WTC11 (cell line): ENCODE data around the gene CACNA2D4. TPM values are rescaled to one million over a fixed set of nuclear protein-coding genes. Genes with fewer than 3 reads are reported as not detected.

Source experiments
- ATAC-seq: fragments of 200-7000 bp; cut with Tn5 transposase; 2 replicates; pipeline ENCODE4 v1.10.0; 2021; ENCODE audit warnings: mild to moderate bottlenecking, moderate library complexity
- CTCF ChIA-PET: fragments of 300-600 bp; sonication (Branson Sonifier 250); formaldehyde crosslinking; loops from one replicate; lab custom pipeline; 2021; ENCODE audit warnings: antibody characterized with exemption; lab: Charles Lee
- POLR2A ChIA-PET: fragments of 350-600 bp; sonication (Branson Sonifier 250); formaldehyde crosslinking; loops from one replicate; lab custom pipeline; 2021; ENCODE audit warnings: antibody characterized with exemption; lab: Charles Lee
- DNase-seq: peaks from one replicate; pipeline ENCODE4 v3.0.0; 2021; ENCODE audit warnings: low spot score
- H3K27ac Mint-ChIP-seq: 2 replicates; pipeline ENCODE4 v1.8.0; 2021; ENCODE audit warnings: mixed read lengths
- H3K27me3 Mint-ChIP-seq: 2 replicates; pipeline ENCODE4 v1.8.0; 2021; ENCODE audit warnings: low read depth, mild to moderate bottlenecking, moderate library complexity, mixed read lengths
- H3K36me3 Mint-ChIP-seq: 2 replicates; pipeline ENCODE4 v1.8.0; 2021; ENCODE audit warnings: mixed read lengths
- H3K4me1 Mint-ChIP-seq: 2 replicates; pipeline ENCODE4 v1.8.0; 2022; ENCODE audit warnings: mixed read lengths
- H3K4me3 Mint-ChIP-seq: 2 replicates; pipeline ENCODE4 v1.8.0; 2021; ENCODE audit warnings: mild to moderate bottlenecking, moderate library complexity, mixed read lengths
- H3K9me3 Mint-ChIP-seq: 2 replicates; pipeline ENCODE4 v1.8.0; 2021; ENCODE audit warnings: mixed read lengths
- ESRRA ChIP-seq: sonication (generic); formaldehyde crosslinking; IDR thresholded peaks from 2 replicates; pipeline ENCODE4 v1.8.1; 2022; ENCODE audit warnings: mild to moderate bottlenecking, missing genetic modification reagents, borderline replicate concordance
- FOXJ3 ChIP-seq: sonication (generic); formaldehyde crosslinking; IDR thresholded peaks from 2 replicates; pipeline ENCODE4 v1.9.0; 2021; ENCODE audit warnings: missing genetic modification reagents, mild to moderate bottlenecking, borderline replicate concordance
- FOXK1 ChIP-seq: sonication (generic); formaldehyde crosslinking; IDR thresholded peaks from 2 replicates; pipeline ENCODE4 v1.8.0; 2022; ENCODE audit warnings: mild to moderate bottlenecking, moderate library complexity, missing genetic modification reagents
- GRHL2 ChIP-seq: fragments of 250-450 bp; sonication (Bioruptor Pico); IDR thresholded peaks from 2 replicates; pipeline ENCODE4 v1.8.0; 2022; ENCODE audit warnings: mild to moderate bottlenecking, moderate library complexity; ENCODE audit not compliant: insufficient replicate concordance, severe bottlenecking
- GTF2I ChIP-seq: fragments of 250-450 bp; sonication (Bioruptor Pico); conservative IDR thresholded peaks from 2 replicates; pipeline ENCODE4 v1.4.0; 2021; ENCODE audit warnings: mild to moderate bottlenecking
- IRF2 ChIP-seq: sonication (generic); formaldehyde crosslinking; IDR thresholded peaks from 2 replicates; pipeline ENCODE4 v1.8.0; 2022; ENCODE audit warnings: low read depth, missing genetic modification reagents, borderline replicate concordance
- JAZF1 ChIP-seq: fragments of 250-450 bp; sonication (Bioruptor Pico); IDR thresholded peaks from 2 replicates; pipeline ENCODE4 v1.9.0; 2021; ENCODE audit warnings: moderate library complexity, mild to moderate bottlenecking, inconsistent platforms
- JUN ChIP-seq: sonication (generic); formaldehyde crosslinking; IDR thresholded peaks from 2 replicates; pipeline ENCODE4 v1.8.0; 2023; ENCODE audit warnings: mild to moderate bottlenecking, missing genetic modification reagents
- NFE2L1 ChIP-seq: sonication (generic); formaldehyde crosslinking; IDR thresholded peaks from 2 replicates; pipeline ENCODE4 v1.8.1; 2023; ENCODE audit warnings: missing genetic modification reagents
- OVOL2 ChIP-seq: fragments of 250-450 bp; sonication (Bioruptor Pico); IDR thresholded peaks from 2 replicates; pipeline ENCODE4 v1.9.0; 2021; ENCODE audit warnings: mild to moderate bottlenecking, borderline replicate concordance
- RELA ChIP-seq: sonication (generic); formaldehyde crosslinking; IDR thresholded peaks from 2 replicates; pipeline ENCODE4 v1.8.1; 2022; ENCODE audit warnings: missing genetic modification reagents, mild to moderate bottlenecking, borderline replicate concordance
- SMAD4 ChIP-seq: sonication (generic); formaldehyde crosslinking; IDR thresholded peaks from 2 replicates; pipeline ENCODE4 v1.8.0; 2022; ENCODE audit warnings: mild to moderate bottlenecking, missing genetic modification reagents
- SOX15 ChIP-seq: fragments of 250-450 bp; sonication (Bioruptor Pico); IDR thresholded peaks from 2 replicates; pipeline ENCODE4 v1.9.0; 2021; ENCODE audit warnings: mild to moderate bottlenecking
- TP53 ChIP-seq: sonication (generic); formaldehyde crosslinking; IDR thresholded peaks from 2 replicates; pipeline ENCODE4 v1.8.1; 2023; ENCODE audit warnings: mild to moderate bottlenecking, missing genetic modification reagents
- ZNF121 ChIP-seq: sonication (generic); formaldehyde crosslinking; IDR thresholded peaks from 2 replicates; pipeline ENCODE4 v1.8.0; 2023; ENCODE audit warnings: missing genetic modification reagents
- ZNF232 ChIP-seq: sonication (generic); formaldehyde crosslinking; IDR thresholded peaks from 2 replicates; pipeline ENCODE4 v1.8.0; 2022; ENCODE audit warnings: mild to moderate bottlenecking, missing genetic modification reagents
- ZNF396 ChIP-seq: fragments of 250-450 bp; sonication (Bioruptor Pico); IDR thresholded peaks from 2 replicates; pipeline ENCODE4 v1.8.0; 2021; ENCODE audit warnings: mild to moderate bottlenecking, moderate library complexity, borderline replicate concordance
- total RNA-seq: library from RNA; stranded (reverse); gene quantifications from 3 replicates; pipeline ENCODE4 v1.2.3, GENCODE V29; 2021
- TF ChIP-seq, protein P1 (sequence below): sonication (generic); formaldehyde crosslinking; IDR thresholded peaks from 2 replicates; pipeline ENCODE4 v1.8.1; 2022; ENCODE audit warnings: mild to moderate bottlenecking, missing genetic modification reagents, moderate library complexity, borderline replicate concordance
- TF ChIP-seq, protein P2 (sequence below): fragments of 250-450 bp; sonication (Bioruptor Pico); conservative IDR thresholded peaks from 2 replicates; pipeline ENCODE4 v1.9.0; 2021; ENCODE audit warnings: mild to moderate bottlenecking
- TF ChIP-seq, protein P3 (sequence below): sonication (generic); formaldehyde crosslinking; IDR thresholded peaks from 2 replicates; pipeline ENCODE4 v1.8.1; 2023; ENCODE audit warnings: mild to moderate bottlenecking, moderate library complexity, missing genetic modification reagents
- TF ChIP-seq, protein P4 (sequence below): sonication (generic); formaldehyde crosslinking; IDR thresholded peaks from 2 replicates; pipeline ENCODE4 v1.8.0; 2022; ENCODE audit warnings: mild to moderate bottlenecking, missing genetic modification reagents
- TF ChIP-seq, protein P5 (sequence below): fragments of 250-450 bp; sonication (Bioruptor Pico); IDR thresholded peaks from 2 replicates; pipeline ENCODE4 v1.9.0; 2021; ENCODE audit warnings: moderate library complexity, mild to moderate bottlenecking, inconsistent platforms, borderline replicate concordance
- TF ChIP-seq, protein P6 (sequence below): sonication (generic); formaldehyde crosslinking; IDR thresholded peaks from 2 replicates; pipeline ENCODE4 v1.8.1; 2023; ENCODE audit warnings: mild to moderate bottlenecking, missing genetic modification reagents
- TF ChIP-seq, protein P7 (sequence below): sonication (generic); formaldehyde crosslinking; IDR thresholded peaks from 2 replicates; pipeline ENCODE4 v1.8.1; 2022; ENCODE audit warnings: mild to moderate bottlenecking, moderate library complexity, missing genetic modification reagents

The CACNA2D4 gene
- total RNA-seq, 1 experiment from 2014 or later, result 0.04 TPM

DNA sequence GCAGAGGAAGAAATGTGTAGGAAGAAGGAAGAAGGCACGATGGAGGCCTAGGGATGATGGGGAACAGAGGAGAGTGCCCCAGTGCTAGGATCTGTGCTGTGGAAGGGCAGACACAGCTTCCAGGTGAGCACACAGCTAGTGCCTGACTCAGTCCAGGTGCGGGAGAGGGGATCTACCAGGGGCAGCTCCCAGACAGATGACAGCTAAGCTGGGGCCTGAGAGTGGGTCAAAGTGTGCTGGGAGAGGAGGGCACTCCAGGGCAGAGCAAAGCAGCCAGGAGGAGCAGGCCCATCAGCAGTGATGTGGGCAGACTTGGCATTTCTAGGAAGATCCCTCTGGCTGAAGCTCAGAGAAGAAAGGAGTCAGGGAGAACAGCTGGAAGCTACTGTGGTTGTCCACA lies 61.4 kb downstream of the CACNA2D4 start:
- peaks cover 5% of the 10 kb centered on the region for H3K27me3 Mint-ChIP-seq
- TF ChIP-seq FOXK1 (CRISPR knock-in tag), result no peak
- no peak for TF ChIP-seq OVOL2 (CRISPR knock-in tag)
- no peak for TF ChIP-seq TP53 (CRISPR knock-in tag)
- TF ChIP-seq GTF2I (CRISPR knock-in tag), result no peak
- TF ChIP-seq JUN (CRISPR knock-in tag), result no peak
- TF ChIP-seq GRHL2 (CRISPR knock-in tag), result no peak
- no peak for TF ChIP-seq ESRRA (CRISPR knock-in tag)
- TF ChIP-seq ZNF396 (CRISPR knock-in tag), result no peak
- TF ChIP-seq, protein P1, sequence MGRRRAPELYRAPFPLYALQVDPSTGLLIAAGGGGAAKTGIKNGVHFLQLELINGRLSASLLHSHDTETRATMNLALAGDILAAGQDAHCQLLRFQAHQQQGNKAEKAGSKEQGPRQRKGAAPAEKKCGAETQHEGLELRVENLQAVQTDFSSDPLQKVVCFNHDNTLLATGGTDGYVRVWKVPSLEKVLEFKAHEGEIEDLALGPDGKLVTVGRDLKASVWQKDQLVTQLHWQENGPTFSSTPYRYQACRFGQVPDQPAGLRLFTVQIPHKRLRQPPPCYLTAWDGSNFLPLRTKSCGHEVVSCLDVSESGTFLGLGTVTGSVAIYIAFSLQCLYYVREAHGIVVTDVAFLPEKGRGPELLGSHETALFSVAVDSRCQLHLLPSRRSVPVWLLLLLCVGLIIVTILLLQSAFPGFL (CRISPR knock-in tag), result no peak
- TF ChIP-seq, protein P2, sequence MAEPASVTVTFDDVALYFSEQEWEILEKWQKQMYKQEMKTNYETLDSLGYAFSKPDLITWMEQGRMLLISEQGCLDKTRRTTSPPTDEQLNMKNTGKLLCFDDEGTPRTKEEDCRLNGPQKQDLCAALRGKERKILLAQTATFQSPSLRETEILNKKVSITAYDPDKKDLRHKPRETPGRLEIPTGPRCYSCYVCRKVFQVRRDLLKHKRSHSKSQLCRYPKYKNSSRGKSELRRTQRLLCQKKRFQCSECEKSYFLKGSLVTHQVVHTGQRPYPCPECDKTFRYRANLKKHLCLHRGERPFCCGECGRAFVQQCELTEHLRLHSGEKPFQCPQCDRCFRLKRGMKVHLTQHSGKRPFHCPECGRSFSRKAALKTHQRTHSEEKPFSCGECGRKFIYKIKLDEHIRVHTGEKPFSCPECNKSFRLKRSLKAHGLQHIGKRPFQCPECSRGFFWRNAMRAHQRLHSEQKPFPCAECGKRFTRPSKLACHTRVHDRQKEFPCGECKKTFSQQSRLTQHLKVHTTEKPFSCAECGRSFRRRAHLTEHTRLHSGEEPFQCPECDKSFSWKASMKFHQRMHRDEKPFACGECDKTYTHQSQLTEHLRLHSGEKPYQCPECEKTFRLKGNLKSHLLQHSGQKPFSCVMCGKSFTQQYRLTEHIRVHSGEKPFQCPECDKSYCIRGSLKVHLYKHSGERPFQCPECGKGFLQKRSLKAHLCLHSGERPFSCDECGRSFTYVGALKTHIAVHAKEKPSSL (CRISPR knock-in tag), result no peak
- TF ChIP-seq, protein P3, sequence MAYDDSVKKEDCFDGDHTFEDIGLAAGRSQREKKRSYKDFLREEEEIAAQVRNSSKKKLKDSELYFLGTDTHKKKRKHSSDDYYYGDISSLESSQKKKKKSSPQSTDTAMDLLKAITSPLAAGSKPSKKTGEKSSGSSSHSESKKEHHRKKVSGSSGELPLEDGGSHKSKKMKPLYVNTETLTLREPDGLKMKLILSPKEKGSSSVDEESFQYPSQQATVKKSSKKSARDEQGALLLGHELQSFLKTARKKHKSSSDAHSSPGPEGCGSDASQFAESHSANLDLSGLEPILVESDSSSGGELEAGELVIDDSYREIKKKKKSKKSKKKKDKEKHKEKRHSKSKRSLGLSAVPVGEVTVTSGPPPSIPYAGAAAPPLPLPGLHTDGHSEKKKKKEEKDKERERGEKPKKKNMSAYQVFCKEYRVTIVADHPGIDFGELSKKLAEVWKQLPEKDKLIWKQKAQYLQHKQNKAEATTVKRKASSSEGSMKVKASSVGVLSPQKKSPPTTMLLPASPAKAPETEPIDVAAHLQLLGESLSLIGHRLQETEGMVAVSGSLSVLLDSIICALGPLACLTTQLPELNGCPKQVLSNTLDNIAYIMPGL, result no peak
- no peak for TF ChIP-seq SMAD4 (CRISPR knock-in tag)
- TF ChIP-seq ZNF121, result no peak
- no peak for ATAC-seq
- DNase-seq, result no peak
- peaks cover 17% of the 10 kb centered on the region for H3K36me3 Mint-ChIP-seq
- POLR2A ChIA-PET, result no interaction called here
- H3K4me3 Mint-ChIP-seq, result no peak overlapping the region
- H3K9me3 Mint-ChIP-seq, result peaks cover 38% of the 10 kb centered on the region
- H3K27ac Mint-ChIP-seq, result no peak overlapping the region
- CTCF ChIA-PET, result no interaction called here
- H3K4me1 Mint-ChIP-seq, result no peaks in the 10 kb centered on the region

DNA sequence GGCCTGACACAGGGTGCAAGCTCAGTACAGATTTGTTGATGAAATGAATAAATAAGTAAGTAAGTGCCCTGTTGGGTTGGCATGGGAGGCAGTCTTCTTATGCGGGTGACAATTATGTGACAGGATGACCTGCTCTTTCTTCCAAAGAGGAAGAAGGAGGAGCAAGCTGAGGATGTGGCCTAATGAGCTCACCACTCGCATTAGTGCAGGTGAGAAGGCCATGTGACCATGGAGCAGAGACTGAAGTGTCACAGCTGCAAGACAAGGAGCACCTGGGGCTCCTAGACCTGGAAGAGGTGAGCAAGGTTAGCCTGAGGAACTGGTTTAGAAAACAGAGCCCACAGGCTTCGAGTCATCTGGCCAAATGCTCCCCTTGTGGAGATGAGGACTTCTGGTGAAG lies 63.2 kb downstream of the CACNA2D4 start:
- no peak for DNase-seq
- Mint-ChIP-seq H3K27ac (no peak overlapping the region), H3K27me3 (peaks cover 5% of the 10 kb centered on the region), H3K4me1 (no peaks in the 10 kb centered on the region), H3K4me3 (no peak overlapping the region), H3K9me3 (peaks cover 38% of the 10 kb centered on the region), H3K36me3 (peaks cover 17% of the 10 kb centered on the region)
- ATAC-seq, result no peak
- TF ChIP-seq TP53 (CRISPR knock-in tag), result no peak
- TF ChIP-seq, protein P4, sequence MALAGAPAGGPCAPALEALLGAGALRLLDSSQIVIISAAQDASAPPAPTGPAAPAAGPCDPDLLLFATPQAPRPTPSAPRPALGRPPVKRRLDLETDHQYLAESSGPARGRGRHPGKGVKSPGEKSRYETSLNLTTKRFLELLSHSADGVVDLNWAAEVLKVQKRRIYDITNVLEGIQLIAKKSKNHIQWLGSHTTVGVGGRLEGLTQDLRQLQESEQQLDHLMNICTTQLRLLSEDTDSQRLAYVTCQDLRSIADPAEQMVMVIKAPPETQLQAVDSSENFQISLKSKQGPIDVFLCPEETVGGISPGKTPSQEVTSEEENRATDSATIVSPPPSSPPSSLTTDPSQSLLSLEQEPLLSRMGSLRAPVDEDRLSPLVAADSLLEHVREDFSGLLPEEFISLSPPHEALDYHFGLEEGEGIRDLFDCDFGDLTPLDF (CRISPR knock-in tag), result no peak
- TF ChIP-seq NFE2L1 (CRISPR knock-in tag), result no peak
- TF ChIP-seq SOX15 (CRISPR knock-in tag), result no peak
- TF ChIP-seq, protein P5, sequence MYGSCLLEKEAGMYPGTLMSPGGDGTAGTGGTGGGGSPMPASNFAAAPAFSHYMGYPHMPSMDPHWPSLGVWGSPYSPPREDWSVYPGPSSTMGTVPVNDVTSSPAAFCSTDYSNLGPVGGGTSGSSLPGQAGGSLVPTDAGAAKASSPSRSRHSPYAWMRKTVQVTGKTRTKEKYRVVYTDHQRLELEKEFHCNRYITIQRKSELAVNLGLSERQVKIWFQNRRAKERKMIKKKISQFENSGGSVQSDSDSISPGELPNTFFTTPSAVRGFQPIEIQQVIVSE, result no peak
- no peak for TF ChIP-seq RELA (CRISPR knock-in tag)
- TF ChIP-seq FOXJ3 (CRISPR knock-in tag), result no peak
- TF ChIP-seq, protein P6, sequence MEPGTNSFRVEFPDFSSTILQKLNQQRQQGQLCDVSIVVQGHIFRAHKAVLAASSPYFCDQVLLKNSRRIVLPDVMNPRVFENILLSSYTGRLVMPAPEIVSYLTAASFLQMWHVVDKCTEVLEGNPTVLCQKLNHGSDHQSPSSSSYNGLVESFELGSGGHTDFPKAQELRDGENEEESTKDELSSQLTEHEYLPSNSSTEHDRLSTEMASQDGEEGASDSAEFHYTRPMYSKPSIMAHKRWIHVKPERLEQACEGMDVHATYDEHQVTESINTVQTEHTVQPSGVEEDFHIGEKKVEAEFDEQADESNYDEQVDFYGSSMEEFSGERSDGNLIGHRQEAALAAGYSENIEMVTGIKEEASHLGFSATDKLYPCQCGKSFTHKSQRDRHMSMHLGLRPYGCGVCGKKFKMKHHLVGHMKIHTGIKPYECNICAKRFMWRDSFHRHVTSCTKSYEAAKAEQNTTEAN, result no peak
- TF ChIP-seq ZNF232 (CRISPR knock-in tag), result no peak
- no peak for TF ChIP-seq IRF2
- TF ChIP-seq JAZF1 (CRISPR knock-in tag), result no peak
- TF ChIP-seq, protein P7, sequence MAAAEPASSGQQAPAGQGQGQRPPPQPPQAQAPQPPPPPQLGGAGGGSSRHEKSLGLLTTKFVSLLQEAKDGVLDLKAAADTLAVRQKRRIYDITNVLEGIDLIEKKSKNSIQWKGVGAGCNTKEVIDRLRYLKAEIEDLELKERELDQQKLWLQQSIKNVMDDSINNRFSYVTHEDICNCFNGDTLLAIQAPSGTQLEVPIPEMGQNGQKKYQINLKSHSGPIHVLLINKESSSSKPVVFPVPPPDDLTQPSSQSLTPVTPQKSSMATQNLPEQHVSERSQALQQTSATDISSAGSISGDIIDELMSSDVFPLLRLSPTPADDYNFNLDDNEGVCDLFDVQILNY, result no peak
- ChIA-PET CTCF (no interaction called here), POLR2A (no interaction called here)
